ENCODE results near the gene ACP2. TPM values are rescaled to one million over a fixed set of nuclear protein-coding genes. Genes with fewer than 3 reads are reported as not detected.

The ACP2 gene
- total RNA-seq, 1 donor from 2014 or later = 33.0 TPM

DNA sequence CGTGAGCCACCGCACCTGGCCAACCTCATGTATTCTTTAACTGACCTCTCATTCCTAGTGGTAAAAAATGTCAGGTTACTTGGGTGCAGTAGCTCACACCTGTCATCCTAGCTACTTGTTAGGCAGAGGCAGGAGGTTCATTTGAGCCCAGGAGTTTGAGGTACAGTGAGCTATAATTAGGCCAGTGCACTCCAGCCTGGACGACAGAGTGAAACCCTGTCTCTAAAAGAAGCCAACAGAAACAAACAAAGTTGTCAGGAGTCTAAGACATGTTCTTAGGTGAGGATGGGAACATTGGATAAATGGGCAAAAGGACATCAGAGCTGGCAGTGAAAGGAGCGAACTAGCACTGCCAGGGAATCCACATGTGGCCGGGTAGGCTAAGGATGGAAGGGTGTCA is 39.5 kb upstream of the ACP2 start:
- no peak for TF ChIP-seq CTCF (IDR thresholded peaks at IDR 0.05)
- ATAC-seq (no peak), DNase-seq (no peak)
- H3K9me3 ChIP-seq = no peaks in the 10 kb centered on the region
- intact Hi-C loops (cut with DNase I) = no loop called here
- no peak overlapping the region for H3K27ac ChIP-seq
- no peaks in the 10 kb centered on the region for H3K27me3 ChIP-seq (ENCODE audit: low read depth)
- no peak overlapping the region for H3K4me3 ChIP-seq
- H3K4me1 ChIP-seq = no peaks in the 10 kb centered on the region
- peaks cover 100% of the 10 kb centered on the region for H3K36me3 ChIP-seq

- H3K27me3 ChIP-seq (ENCODE audit: low read depth) = no peaks in the 10 kb centered on the region
- no peaks in the 10 kb centered on the region for H3K9me3 ChIP-seq
- DNase-seq (no peak), ATAC-seq (no peak)
- H3K36me3 ChIP-seq = peaks cover 100% of the 10 kb centered on the region
- no peak for TF ChIP-seq CTCF (IDR thresholded peaks at IDR 0.05)
- H3K4me1 ChIP-seq = no peaks in the 10 kb centered on the region
- H3K27ac ChIP-seq = no peak overlapping the region
- H3K4me3 ChIP-seq = no peak overlapping the region
- intact Hi-C loops (cut with DNase I) = no loop called here
Measured at GRCh38 chr11:47285969-47286770, 37.6 kb upstream of the ACP2 start.

- Histone ChIP-seq H3K4me1 (no peaks in the 10 kb centered on the region), H3K36me3 (peaks cover 100% of the 10 kb centered on the region), H3K27ac (no peak overlapping the region), H3K4me3 (no peak overlapping the region), H3K27me3 (ENCODE audit: low read depth) (no peaks in the 10 kb centered on the region), H3K9me3 (no peaks in the 10 kb centered on the region)
- ATAC-seq (no peak), DNase-seq (no peak)
- no peak for TF ChIP-seq CTCF (IDR thresholded peaks at IDR 0.05)
- intact Hi-C loops (cut with DNase I) = no loop called here
Measured at GRCh38 chr11:47284151-47284550, 35.5 kb upstream of the ACP2 start.

DNA sequence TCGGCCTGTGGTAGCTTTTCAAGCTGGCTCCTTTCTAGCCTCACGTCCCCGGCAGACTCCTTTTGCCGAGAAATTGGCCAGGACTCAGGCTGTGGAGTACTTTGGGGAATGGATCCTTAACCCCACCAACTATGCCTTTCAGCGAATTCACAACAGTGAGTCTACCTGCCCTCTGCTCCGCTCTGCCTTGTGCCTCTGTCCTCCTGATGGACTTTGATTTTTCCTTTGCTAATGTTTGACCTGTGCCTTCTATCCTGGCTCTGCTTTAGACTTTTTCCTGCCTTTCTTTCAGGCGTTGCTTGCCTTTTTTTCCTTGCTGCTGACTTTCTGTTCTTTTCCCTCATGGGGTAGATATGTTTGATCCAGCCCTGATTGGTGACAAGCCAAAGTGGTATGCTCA is 33.8 kb upstream of the ACP2 start:
- Histone ChIP-seq H3K4me1 (no peaks in the 10 kb centered on the region), H3K36me3 (peaks cover 100% of the 10 kb centered on the region), H3K27me3 (ENCODE audit: low read depth) (no peaks in the 10 kb centered on the region), H3K4me3 (no peak overlapping the region), H3K27ac (no peak overlapping the region), H3K9me3 (no peaks in the 10 kb centered on the region)
- intact Hi-C loops (cut with DNase I) = no loop called here
- no peak for TF ChIP-seq CTCF (IDR thresholded peaks at IDR 0.05)
- DNase-seq = no peak
- no peak for ATAC-seq

DNA sequence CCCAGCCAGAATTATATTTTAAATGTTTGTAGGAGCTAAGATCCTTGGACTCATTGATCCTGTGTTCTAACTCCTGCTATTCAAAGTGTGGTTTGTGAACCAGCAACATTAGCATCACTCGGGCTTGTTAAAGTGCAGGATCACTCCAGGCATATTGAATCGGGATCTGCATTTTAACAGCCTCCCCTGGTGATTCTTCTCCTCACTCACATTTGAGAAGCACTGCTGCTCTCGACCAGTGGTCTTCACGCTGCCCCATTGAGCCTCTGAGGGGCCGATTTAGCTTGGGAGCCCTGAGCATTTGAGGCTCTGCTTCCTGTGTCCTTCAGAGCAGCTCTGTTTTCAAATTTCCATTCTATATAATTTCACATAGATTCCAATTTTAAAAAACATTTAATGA is 32.2 kb upstream of the ACP2 start:
- H3K9me3 ChIP-seq = no peaks in the 10 kb centered on the region
- no peaks in the 10 kb centered on the region for H3K27me3 ChIP-seq (ENCODE audit: low read depth)
- no peak overlapping the region for H3K4me3 ChIP-seq
- ATAC-seq = no peak
- TF ChIP-seq CTCF (IDR thresholded peaks at IDR 0.05) = no peak
- peaks cover 100% of the 10 kb centered on the region for H3K36me3 ChIP-seq
- no peak overlapping the region for H3K27ac ChIP-seq
- no peak for DNase-seq
- intact Hi-C loops (cut with DNase I) = no loop called here
- H3K4me1 ChIP-seq = no peaks in the 10 kb centered on the region
